GM12878 (cell line): ENCODE measurements around the gene MAMDC4. TPM values are rescaled to one million over a fixed set of nuclear protein-coding genes. Genes with fewer than 3 reads are reported as not detected.

Source experiments
- ASH2L ChIP-seq: fragments of 300-600, 200-600 bp; sonication (generic); IDR thresholded peaks from 2 replicates; pipeline ENCODE4 v1.6.1; 2017; ENCODE audit warnings: low read depth, mild to moderate bottlenecking, borderline replicate concordance
- BCLAF1 ChIP-seq: fragments of 450-650 bp; IDR thresholded peaks from 2 replicates; pipeline ENCODE4 v1.6.1; 2017; ENCODE audit warnings: antibody characterized with exemption, mild to moderate bottlenecking, moderate library complexity
- DPF2 ChIP-seq: fragments of 450-650 bp; IDR thresholded peaks from 2 replicates; pipeline ENCODE4 v1.6.1; 2017; ENCODE audit warnings: mild to moderate bottlenecking
- E4F1 ChIP-seq: fragments of 450-650 bp; IDR thresholded peaks from 2 replicates; pipeline ENCODE4 v1.6.1; 2018; ENCODE audit warnings: borderline replicate concordance, mild to moderate bottlenecking; ENCODE audit not compliant: partially characterized antibody
- EP300 ChIP-seq, 2 experiments: fragments of 150-350 bp in 1 of 2; IDR thresholded peaks; 2 replicates each; pipeline ENCODE4 v1.6.1; 2011 to 2012; ENCODE audit warnings: low read depth in 2 of 2, low read length in 2 of 2, borderline replicate concordance in 1 of 2, improper control_type of control experiment in 1 of 2, inconsistent platforms in 1 of 2; ENCODE audit not compliant: control insufficient read depth in 1 of 2
- FOXM1 ChIP-seq: IDR thresholded peaks from 2 replicates; pipeline ENCODE4 v1.6.1; 2012; ENCODE audit warnings: low read depth, mild to moderate bottlenecking, inconsistent platforms, low read length, moderate library complexity
- MEF2A ChIP-seq: IDR thresholded peaks from 2 replicates; pipeline ENCODE4 v1.6.1; 2011; ENCODE audit warnings: low read depth, mild to moderate bottlenecking, low read length, moderate library complexity; ENCODE audit not compliant: insufficient read depth
- NFXL1 ChIP-seq: fragments of 450-650 bp; IDR thresholded peaks from 2 replicates; pipeline ENCODE4 v1.6.1; 2017; ENCODE audit warnings: antibody characterized with exemption, mild to moderate bottlenecking, borderline replicate concordance
- POLR2AphosphoS2 ChIP-seq: IDR thresholded peaks from 2 replicates; pipeline ENCODE4 v1.6.1; 2011; ENCODE audit warnings: low read depth, mild to moderate bottlenecking, low read length, improper control_type of control experiment, moderate library complexity
- POU2F2 ChIP-seq: IDR thresholded peaks from 3 replicates; pipeline ENCODE4 v1.6.1; 2011; ENCODE audit warnings: low read depth, mild to moderate bottlenecking, low read length, borderline replicate concordance
- RAD21 ChIP-seq: IDR thresholded peaks from 2 replicates; pipeline ENCODE4 v1.6.1; 2011; ENCODE audit warnings: mild to moderate bottlenecking, low read depth, low read length, moderate library complexity; ENCODE audit not compliant: insufficient read depth
- RCOR1 ChIP-seq: conservative IDR thresholded peaks from 2 replicates; pipeline ENCODE4 v1.6.1; 2012; ENCODE audit warnings: low read depth, low read length, improper control_type of control experiment
- SMAD5 ChIP-seq: IDR thresholded peaks from 2 replicates; pipeline ENCODE4 v1.6.1; 2016; ENCODE audit warnings: antibody characterized with exemption, low read depth
- SREBF1 ChIP-seq: IDR thresholded peaks from 2 replicates; pipeline ENCODE4 v1.6.1; 2012; ENCODE audit warnings: mild to moderate bottlenecking, low read length
- USF2 ChIP-seq: IDR thresholded peaks from 2 replicates; pipeline ENCODE4 v1.6.1; 2011; ENCODE audit warnings: low read depth, low read length, improper control_type of control experiment, borderline replicate concordance
- ZBTB40 ChIP-seq: fragments of 450-650 bp; IDR thresholded peaks from 2 replicates; pipeline ENCODE4 v1.6.1; 2016; ENCODE audit warnings: mild to moderate bottlenecking, moderate library complexity, borderline replicate concordance
- ZNF217 ChIP-seq: fragments of 450-650 bp; IDR thresholded peaks from 2 replicates; pipeline ENCODE4 v1.6.1; 2017; ENCODE audit warnings: antibody characterized with exemption, mild to moderate bottlenecking
- ZZZ3 ChIP-seq: IDR thresholded peaks from 2 replicates; pipeline ENCODE4 v1.6.1; 2011; ENCODE audit warnings: low read depth; ENCODE audit not compliant: control insufficient read depth, insufficient read length
- polyA plus RNA-seq, 11 experiments: library from polyadenylated mRNA; depleted of rRNA in 4 of 11; unstranded in 6 of 11; stranded (reverse) in 5 of 11; fragments of >200 nt; fragmentation: Nextera tagmentation in 4 of 11; fragmentation: Illumina TruSeq in 1 of 11; extraction: Ambion mirVana in 4 of 11; extraction: Trizol in 1 of 11; gene quantifications; 1 replicate in 1 of 11; 2 replicates in 10 of 11; pipeline versions ENCODE4 v1.2.1 to v1.2.3, GENCODE V29; 2011 to 2016; ENCODE audit warnings: inconsistent platforms in 2 of 11, missing spikeins in 2 of 11, low read depth in 1 of 11
- total RNA-seq, 4 experiments: library from RNA; depleted of rRNA in 3 of 4; stranded (reverse); fragments of >200 nt in 3 of 4; fragmentation: Illumina TruSeq in 1 of 4; extraction: Trizol in 1 of 4; gene quantifications; 2 replicates each; pipeline versions ENCODE4 v1.2.1 to v1.2.3, GENCODE V29; 2013 to 2021

MAMDC4 gene
- total and polyA plus RNA-seq, 10 of the 15 experiments (the other 5 are each of a cell fraction or from before 2014, with no cell fraction given), result 0.22 to 5.7 (median 2.4) TPM; not detected in 1

GRCh38 chr9:136882109-136882946 is 30.2 kb downstream of the MAMDC4 start (continued):
- TF ChIP-seq BCLAF1, result no peak
- 0 out of 2 replicates have a peak, but pooled peaks have one; percentile 32 for TF ChIP-seq ASH2L
- no peak for TF ChIP-seq ZNF217
- 0 out of 3 replicates have a peak, but pooled peaks have one; percentile 7 for TF ChIP-seq POU2F2
- TF ChIP-seq MEF2A, result no peak
- TF ChIP-seq E4F1, result no peak
- TF ChIP-seq ZZZ3, result no peak
- TF ChIP-seq ZBTB40, result no peak
- no peak; the same call in 1 of the 2 replicates for TF ChIP-seq USF2
- no peak for TF ChIP-seq NFXL1
- no peak for TF ChIP-seq SREBF1
- no peak for TF ChIP-seq RAD21
- no peak for TF ChIP-seq RCOR1
- TF ChIP-seq EP300 (IDR thresholded peaks at IDR 0.05; ENCODE audit: borderline replicate concordance in 1 of 2, control insufficient read depth in 1 of 2, low read depth in 2 of 2, low read length in 2 of 2), result 0 out of 4 replicates have a peak, but pooled peaks of 1 of the 2 experiments have one; percentile 37
- TF ChIP-seq SMAD5, result no peak
- no peak for TF ChIP-seq POLR2AphosphoS2
- TF ChIP-seq FOXM1, result no peak
- TF ChIP-seq DPF2, result peak; percentile 73; the same call in 1 of the 2 replicates
